DOHH2 (cell line): ENCODE measurements around the gene ART4.

ENCODE experiments used
- H3F3A ChIP-seq: fragments of 200-600 bp; sonication (generic), shearing (Covaris generic); 2 replicates; pipeline ENCODE4 v1.6.0; 2016; ENCODE audit warnings: antibody characterized with exemption, mild to moderate bottlenecking; ENCODE audit not compliant: control insufficient read depth, insufficient read depth
- H3K27ac ChIP-seq: fragments of 200-600 bp; sonication (generic); 2 replicates; pipeline ENCODE4 v1.5.1; 2014; ENCODE audit warnings: low read depth, mild to moderate bottlenecking, low read length, moderate library complexity
- H3K27me3 ChIP-seq: fragments of 200-600 bp; sonication (generic); 2 replicates; pipeline ENCODE4 v1.6.1; 2014; ENCODE audit warnings: mild to moderate bottlenecking, low read length, mixed read lengths; ENCODE audit not compliant: control insufficient read depth
- H3K36me3 ChIP-seq: fragments of 200-600 bp; sonication (generic); 2 replicates; pipeline ENCODE4 v1.6.1; 2014; ENCODE audit warnings: mild to moderate bottlenecking, low read length, moderate library complexity, mixed read lengths; ENCODE audit not compliant: control insufficient read depth
- H3K4me1 ChIP-seq: fragments of 200-600 bp; sonication (generic); 2 replicates; pipeline ENCODE4 v1.6.1; 2014; ENCODE audit warnings: mild to moderate bottlenecking, low read length, mixed read lengths; ENCODE audit not compliant: control insufficient read depth
- H3K4me2 ChIP-seq: fragments of 200-600 bp; sonication (generic); 2 replicates; pipeline ENCODE4 v1.6.0; 2014; ENCODE audit warnings: mild to moderate bottlenecking, low read length, moderate library complexity
- H3K4me3 ChIP-seq: fragments of 200-600 bp; sonication (generic); 2 replicates; pipeline ENCODE4 v1.5.1; 2014; ENCODE audit warnings: mild to moderate bottlenecking, low read length, mixed read lengths
- H3K79me2 ChIP-seq: fragments of 200-600 bp; sonication (generic); 2 replicates; pipeline ENCODE4 v1.6.1; 2014; ENCODE audit warnings: mild to moderate bottlenecking, low read length, mixed read lengths; ENCODE audit not compliant: control insufficient read depth
- H3K9me2 ChIP-seq: fragments of 200-600 bp; sonication (generic); replicated peaks from 2 replicates; pipeline ENCODE4 v1.6.1; 2014; ENCODE audit warnings: mild to moderate bottlenecking, low read length, mixed read lengths; ENCODE audit not compliant: control insufficient read depth
- H3K9me3 ChIP-seq: fragments of 200-600 bp; sonication (generic); 2 replicates; pipeline ENCODE4 v1.6.1; 2014; ENCODE audit warnings: antibody characterized with exemption, low read length, mixed read lengths; ENCODE audit not compliant: control insufficient read depth, insufficient read depth
- H4K20me1 ChIP-seq: fragments of 200-600 bp; sonication (generic); 2 replicates; pipeline ENCODE4 v1.6.0; 2014; ENCODE audit warnings: low read depth, mild to moderate bottlenecking, antibody characterized with exemption, low read length, moderate library complexity; ENCODE audit not compliant: control insufficient read depth, insufficient read depth
- CTCF ChIP-seq: fragments of 200-600 bp; sonication (generic); IDR thresholded peaks from one replicate; pipeline ENCODE4 v1.5.1; 2014; ENCODE audit warnings: antibody characterized with exemption, mild to moderate bottlenecking, low read depth, low read length; ENCODE audit not compliant: poor library complexity, severe bottlenecking
- EZH2phosphoT487 ChIP-seq: fragments of 200-600 bp; sonication (generic); IDR thresholded peaks from 2 replicates; pipeline ENCODE4 v1.6.1; 2017; ENCODE audit warnings: borderline replicate concordance, mild to moderate bottlenecking, antibody characterized with exemption, low read length, moderate library complexity, mixed read lengths

ART4 gene

GRCh38 chr12:14842315-14842714 lies 1.0 kb downstream of the ART4 start:
- Histone ChIP-seq H3K4me2 (no peak overlapping the region), H3K27me3 (no peaks in the 10 kb centered on the region), H3K79me2 (no peaks in the 10 kb centered on the region), H3K9me2 (no peaks in the 10 kb centered on the region), H3K4me3 (no peak overlapping the region), H3K9me3 (no peaks in the 10 kb centered on the region), H3K27ac (no peak overlapping the region), H3F3A (no peaks in the 10 kb centered on the region), H3K4me1 (peaks cover 14% of the 10 kb centered on the region), H4K20me1 (no peaks in the 10 kb centered on the region), H3K36me3 (no peaks in the 10 kb centered on the region)
- TF ChIP-seq CTCF (no peak), EZH2phosphoT487 (no peak)

GRCh38 chr12:14841761-14842160 lies 1.6 kb downstream of the ART4 start:
- Histone ChIP-seq H3K27me3 (no peaks in the 10 kb centered on the region), H3K4me1 (peaks cover 14% of the 10 kb centered on the region), H3F3A (no peaks in the 10 kb centered on the region), H4K20me1 (no peaks in the 10 kb centered on the region), H3K4me3 (no peak overlapping the region), H3K4me2 (no peak overlapping the region), H3K9me2 (no peaks in the 10 kb centered on the region), H3K27ac (no peak overlapping the region), H3K9me3 (no peaks in the 10 kb centered on the region), H3K36me3 (no peaks in the 10 kb centered on the region), H3K79me2 (no peaks in the 10 kb centered on the region)
- no peak for TF ChIP-seq EZH2phosphoT487

GRCh38 chr12:14840616-14841015 lies 2.7 kb downstream of the ART4 start:
- peaks cover 9% of the 10 kb centered on the region for H3K4me1 ChIP-seq
- no peak overlapping the region for H3K4me2 ChIP-seq
- no peaks in the 10 kb centered on the region for H3K27me3 ChIP-seq
- no peaks in the 10 kb centered on the region for H3K9me2 ChIP-seq
- H3K79me2 ChIP-seq, result no peaks in the 10 kb centered on the region
- H3F3A ChIP-seq, result no peaks in the 10 kb centered on the region
- no peaks in the 10 kb centered on the region for H3K9me3 ChIP-seq
- no peak for TF ChIP-seq EZH2phosphoT487
- TF ChIP-seq CTCF, result no peak
- H3K36me3 ChIP-seq, result no peaks in the 10 kb centered on the region
- no peak overlapping the region for H3K4me3 ChIP-seq
- no peaks in the 10 kb centered on the region for H4K20me1 ChIP-seq
- H3K27ac ChIP-seq, result no peak overlapping the region

GRCh38 chr12:14839262-14839661 lies 4.1 kb downstream of the ART4 start:
- no peaks in the 10 kb centered on the region for H4K20me1 ChIP-seq
- H3K4me1 ChIP-seq, result peaks cover 3% of the 10 kb centered on the region; the same call in 1 of the 2 replicates
- no peaks in the 10 kb centered on the region for H3K9me2 ChIP-seq
- no peaks in the 10 kb centered on the region for H3K79me2 ChIP-seq
- no peak overlapping the region for H3K4me2 ChIP-seq
- no peak overlapping the region for H3K4me3 ChIP-seq
- H3K27me3 ChIP-seq, result no peaks in the 10 kb centered on the region
- H3K9me3 ChIP-seq, result no peaks in the 10 kb centered on the region
- TF ChIP-seq EZH2phosphoT487 (no peak), CTCF (no peak)
- no peak overlapping the region for H3K27ac ChIP-seq
- H3F3A ChIP-seq, result no peaks in the 10 kb centered on the region
- no peaks in the 10 kb centered on the region for H3K36me3 ChIP-seq
